AG08395 (cell line): Measurements from ENCODE around the gene CD2BP2.

Experiments used
- DNase-seq: peaks from one replicate; pipeline ENCODE4 v3.0.0; 2012; ENCODE audit warnings: mixed read lengths, low spot score

The CD2BP2 gene

GRCh38 chr16:30378236-30379157 is 23.4 kb upstream of the CD2BP2 start:
- DNase-seq, result peak; percentile 99

GRCh38 chr16:30377812-30378235 is 22.7 kb upstream of the CD2BP2 start:
- peak; percentile 71 for DNase-seq

GRCh38 chr16:30377050-30377811 is 22.1 kb upstream of the CD2BP2 start:
- no peak for DNase-seq

GRCh38 chr16:30376461-30376902 is 21.4 kb upstream of the CD2BP2 start:
- DNase-seq, result no peak

GRCh38 chr16:30375864-30376263 is 20.8 kb upstream of the CD2BP2 start:
- no peak for DNase-seq

- DNase-seq, result no peak
Measured at GRCh38 chr16:30374538-30374937, 19.4 kb upstream of the CD2BP2 start, which contains the start of gene MYL11. Gene MYL11, plus strand, starts transcription at chr16:30374802. Its CDS starts 56 bp downstream, at chr16:30374858.

GRCh38 chr16:30372725-30373124 is 17.6 kb upstream of the CD2BP2 start:
- DNase-seq, result no peak

- DNase-seq, result no peak
Measured at GRCh38 chr16:30372038-30372712, 17.1 kb upstream of the CD2BP2 start.

GRCh38 chr16:30371248-30371816 is 16.2 kb upstream of the CD2BP2 start:
- no peak for DNase-seq

GRCh38 chr16:30370456-30371247 is 15.5 kb upstream of the CD2BP2 start, which contains the start of gene TBC1D10B:
Gene TBC1D10B, minus strand, starts transcription at chr16:30370494. Its CDS starts 311 bp downstream, at chr16:30370183.
- DNase-seq, result peak; percentile 99

- no peak for DNase-seq
Measured at GRCh38 chr16:30369938-30370455, 14.9 kb upstream of the CD2BP2 start.

- no peak for DNase-seq
Measured at GRCh38 chr16:30369091-30369937, 14.2 kb upstream of the CD2BP2 start.

GRCh38 chr16:30368792-30369090 is 13.6 kb upstream of the CD2BP2 start:
- no peak for DNase-seq

- DNase-seq, result peak; percentile 51
Measured at GRCh38 chr16:30368122-30368791, 13.1 kb upstream of the CD2BP2 start.

- no peak for DNase-seq
Measured at GRCh38 chr16:30367349-30368009, 12.4 kb upstream of the CD2BP2 start.

- DNase-seq, result no peak
Measured at GRCh38 chr16:30366511-30366910, 11.4 kb upstream of the CD2BP2 start.

- DNase-seq, result no peak
Measured at GRCh38 chr16:30365200-30365599, 10.1 kb upstream of the CD2BP2 start.

- no peak for DNase-seq
Measured at GRCh38 chr16:30361180-30361579, 6.1 kb upstream of the CD2BP2 start.

- no peak for DNase-seq
Measured at GRCh38 chr16:30359871-30360170, 4.7 kb upstream of the CD2BP2 start.
